H9 (cell line): ENCODE data around the gene CYBRD1. TPM values are rescaled to one million over a fixed set of nuclear protein-coding genes. Genes with fewer than 3 reads are reported as not detected.

Experiments
- DNase-seq: peaks from one replicate; pipeline ENCODE4 v3.0.0-alpha.2; 2017
- H2AFZ ChIP-seq: one replicate; pipeline ENCODE4 v1.6.1; 2013; ENCODE audit warnings: mild to moderate bottlenecking, low read length, control low read depth, moderate library complexity
- H2AK5ac ChIP-seq: 2 replicates; pipeline ENCODE4 v1.6.1; 2013; ENCODE audit warnings: low read length, control low read depth, mixed read lengths; ENCODE audit not compliant: insufficient read length
- H2BK120ac ChIP-seq: one replicate; pipeline ENCODE4 v1.6.1; 2013; ENCODE audit warnings: low read depth, mild to moderate bottlenecking, low read length, control low read depth, inconsistent platforms; ENCODE audit not compliant: poor library complexity, severe bottlenecking
- H2BK12ac ChIP-seq: 2 replicates; pipeline ENCODE4 v1.6.1; 2013; ENCODE audit warnings: low read length, control low read depth, mixed read lengths, low read depth; ENCODE audit not compliant: insufficient read length
- H2BK15ac ChIP-seq: 2 replicates; pipeline ENCODE4 v1.6.1; 2013; ENCODE audit warnings: low read depth, low read length, control low read depth
- H2BK20ac ChIP-seq: one replicate; pipeline ENCODE4 v1.6.1; 2013; ENCODE audit warnings: low read depth, mild to moderate bottlenecking, low read length, control low read depth, inconsistent platforms; ENCODE audit not compliant: poor library complexity, severe bottlenecking
- H2BK5ac ChIP-seq: 2 replicates; pipeline ENCODE4 v1.6.1; 2013; ENCODE audit warnings: low read length, control low read depth, mixed read lengths; ENCODE audit not compliant: insufficient read length
- H3K14ac ChIP-seq: 2 replicates; pipeline ENCODE4 v1.6.1; 2013; ENCODE audit warnings: low read length, control low read depth; ENCODE audit not compliant: insufficient read depth
- H3K18ac ChIP-seq: 2 replicates; pipeline ENCODE4 v1.6.1; 2013; ENCODE audit warnings: low read depth, mild to moderate bottlenecking, mixed read lengths, low read length, control low read depth; ENCODE audit not compliant: insufficient read length
- H3K23ac ChIP-seq: 2 replicates; pipeline ENCODE4 v1.6.1; 2013; ENCODE audit warnings: low read length, control low read depth, mixed read lengths, low read depth; ENCODE audit not compliant: insufficient read length
- H3K23me2 ChIP-seq: 2 replicates; pipeline ENCODE4 v1.6.1; 2013; ENCODE audit warnings: low read depth, mild to moderate bottlenecking, mixed read lengths, low read length, control low read depth; ENCODE audit not compliant: insufficient read length, poor library complexity, severe bottlenecking
- H3K27ac ChIP-seq: 2 replicates; pipeline ENCODE4 v1.5.1; 2013; ENCODE audit warnings: low read length, control low read depth, mixed read lengths, low read depth; ENCODE audit not compliant: insufficient read length
- H3K27me3 ChIP-seq: 2 replicates; pipeline ENCODE4 v1.6.1; 2013; ENCODE audit warnings: low read length, control low read depth, inconsistent platforms; ENCODE audit not compliant: insufficient read depth
- H3K4ac ChIP-seq: 2 replicates; pipeline ENCODE4 v1.6.1; 2013; ENCODE audit warnings: low read depth, mild to moderate bottlenecking, control low read depth, inconsistent platforms, low read length, moderate library complexity
- H3K4me1 ChIP-seq: 2 replicates; pipeline ENCODE4 v1.6.1; 2013; ENCODE audit warnings: low read length, control low read depth, inconsistent platforms; ENCODE audit not compliant: insufficient read depth
- H3K4me2 ChIP-seq: 2 replicates; pipeline ENCODE4 v1.6.1; 2013; ENCODE audit warnings: low read length, control low read depth, mixed read lengths; ENCODE audit not compliant: insufficient read length, insufficient read depth
- H3K56ac ChIP-seq: 2 replicates; pipeline ENCODE4 v1.6.1; 2013; ENCODE audit warnings: low read depth, mild to moderate bottlenecking, mixed read lengths, low read length, control low read depth; ENCODE audit not compliant: insufficient read length
- H3K79me1 ChIP-seq: 2 replicates; pipeline ENCODE4 v1.6.1; 2013; ENCODE audit warnings: low read depth, mild to moderate bottlenecking, moderate library complexity, low read length, control low read depth, inconsistent platforms; ENCODE audit not compliant: insufficient read depth, poor library complexity, severe bottlenecking
- H3K79me2 ChIP-seq: 2 replicates; pipeline ENCODE4 v1.6.1; 2013; ENCODE audit warnings: low read length, control low read depth, inconsistent platforms; ENCODE audit not compliant: insufficient read depth
- H3K9ac ChIP-seq: 2 replicates; pipeline ENCODE4 v1.6.1; 2013; ENCODE audit warnings: low read length, control low read depth, mixed read lengths; ENCODE audit not compliant: insufficient read length; ENCODE audit errors: extremely low read depth
- H3K9me3 ChIP-seq: one replicate; pipeline ENCODE4 v1.6.1; 2013; ENCODE audit warnings: low read depth, low read length, inconsistent platforms; ENCODE audit not compliant: control insufficient read depth
- H3T11ph ChIP-seq: one replicate; pipeline ENCODE4 v1.6.1; 2013; ENCODE audit warnings: mild to moderate bottlenecking, low read length, control low read depth, inconsistent platforms
- H4K20me1 ChIP-seq: one replicate; pipeline ENCODE4 v1.6.1; 2013; ENCODE audit not compliant: control insufficient read depth, insufficient read length, insufficient read depth
- H4K5ac ChIP-seq: 2 replicates; pipeline ENCODE4 v1.6.1; 2013; ENCODE audit warnings: low read depth, mild to moderate bottlenecking, mixed read lengths, low read length, control low read depth; ENCODE audit not compliant: insufficient read length
- H4K8ac ChIP-seq: replicated peaks from 2 replicates; pipeline ENCODE4 v1.6.1; 2013; ENCODE audit warnings: low read length, control low read depth, mixed read lengths, low read depth; ENCODE audit not compliant: insufficient read length
- H4K91ac ChIP-seq: 2 replicates; pipeline ENCODE4 v1.6.1; 2013; ENCODE audit warnings: low read depth, mild to moderate bottlenecking, moderate library complexity, mixed read lengths, low read length, control low read depth; ENCODE audit not compliant: insufficient read length
- H3K27ac Mint-ChIP-seq, 3 experiments: 2 replicates in 2 of 3; 3 replicates in 1 of 3; pipeline ENCODE4 v1.8.0; 2020 to 2021; ENCODE audit warnings: mixed read lengths in 3 of 3, mild to moderate bottlenecking in 1 of 3, moderate library complexity in 1 of 3
- H3K27me3 Mint-ChIP-seq: 2 replicates; pipeline ENCODE4 v1.8.0; 2021; ENCODE audit warnings: low read depth, mild to moderate bottlenecking, moderate library complexity, mixed read lengths
- H3K36me3 Mint-ChIP-seq, 3 experiments: 2 replicates in 2 of 3; 3 replicates in 1 of 3; pipeline ENCODE4 v1.8.0; 2020 to 2021; ENCODE audit warnings: low read depth in 3 of 3, mixed read lengths in 3 of 3; ENCODE audit not compliant: insufficient read depth in 1 of 3
- H3K4me1 Mint-ChIP-seq, 2 experiments: 2 replicates each; pipeline ENCODE4 v1.8.0; 2020; ENCODE audit warnings: mixed read lengths in 2 of 2
- H3K4me3 Mint-ChIP-seq, 2 experiments: 2 replicates in 1 of 2; 3 replicates in 1 of 2; pipeline ENCODE4 v1.8.0; 2020 to 2021; ENCODE audit warnings: mild to moderate bottlenecking in 2 of 2, mixed read lengths in 2 of 2, moderate library complexity in 1 of 2
- H3K9me3 Mint-ChIP-seq, 2 experiments: 2 replicates in 1 of 2; 3 replicates in 1 of 2; pipeline ENCODE4 v1.8.0; 2020; ENCODE audit warnings: mild to moderate bottlenecking in 2 of 2, mixed read lengths in 2 of 2, moderate library complexity in 1 of 2
- CTCF ChIP-seq: fragments of 200-600 bp; sonication (generic); conservative IDR thresholded peaks from 3 replicates; pipeline ENCODE4 v1.8.0; 2021; ENCODE audit warnings: antibody characterized with exemption, mild to moderate bottlenecking
- WGBS: extraction: QIAGEN DNeasy Blood & Tissue Kit; methylation state at CpG from one replicate; pipeline ENCODE4 v1.1.7; 2013; ENCODE audit warnings: missing lambda C conversion rate, low lambda C conversion rate, mixed read lengths; ENCODE audit not compliant: insufficient read length; ENCODE audit errors: extremely low coverage; 5-methylcytosine and 5-hydroxymethylcytosine counted together
- total RNA-seq: library from RNA; stranded (reverse); gene quantifications from 2 replicates; pipeline ENCODE4 v1.2.1, GENCODE V29; 2021

The CYBRD1 gene
- total RNA-seq, 1 experiment from 2014 or later = 3.6 TPM

GRCh38 chr2:171590116-171590515, 67.8 kb downstream of the CYBRD1 start:
- Histone ChIP-seq H4K20me1 (no peaks in the 10 kb centered on the region), H3K4me2 (no peak overlapping the region), H2AK5ac (no peak overlapping the region), H3K14ac (no peak overlapping the region), H3T11ph (no peak overlapping the region), H4K8ac (no peak overlapping the region), H3K9me3 (no peaks in the 10 kb centered on the region), H3K79me2 (no peaks in the 10 kb centered on the region), H3K56ac (no peak overlapping the region), H3K23me2 (no peaks in the 10 kb centered on the region), H2BK15ac (no peak overlapping the region), H3K18ac (no peak overlapping the region), H4K5ac (no peak overlapping the region), H3K4me1 (no peaks in the 10 kb centered on the region), H3K27me3 (no peaks in the 10 kb centered on the region), H2BK12ac (no peak overlapping the region), H2BK120ac (no peak overlapping the region), H2BK20ac (no peak overlapping the region), H3K27ac (no peak overlapping the region), H3K23ac (no peak overlapping the region), H3K79me1 (no peaks in the 10 kb centered on the region), H3K4ac (no peak overlapping the region), H4K91ac (no peak overlapping the region), H2AFZ (no peak overlapping the region), H3K9ac (no peak overlapping the region), H2BK5ac (no peak overlapping the region)
- Mint-ChIP-seq H3K9me3 (peaks cover 3 to 7% of the 10 kb centered on the region in 2 experiments; a peak in 2 of 5 replicates), H3K27me3 (peaks cover 2% of the 10 kb centered on the region), H3K4me1 (peaks cover 11 to 16% of the 10 kb centered on the region in 2 experiments), H3K4me3 (no peak overlapping the region), H3K36me3 (no peaks in the 10 kb centered on the region), H3K27ac (no peak overlapping the region)
- no peak for DNase-seq
- TF ChIP-seq CTCF = no peak
- no CpG with 5 or more reads among the region's 1 CpG for WGBS
